ENCODE results near the gene VAT1L.
A peak's percentile ranks its signal among the peaks of the same experiment; 100 is the strongest.

The VAT1L gene

DNA sequence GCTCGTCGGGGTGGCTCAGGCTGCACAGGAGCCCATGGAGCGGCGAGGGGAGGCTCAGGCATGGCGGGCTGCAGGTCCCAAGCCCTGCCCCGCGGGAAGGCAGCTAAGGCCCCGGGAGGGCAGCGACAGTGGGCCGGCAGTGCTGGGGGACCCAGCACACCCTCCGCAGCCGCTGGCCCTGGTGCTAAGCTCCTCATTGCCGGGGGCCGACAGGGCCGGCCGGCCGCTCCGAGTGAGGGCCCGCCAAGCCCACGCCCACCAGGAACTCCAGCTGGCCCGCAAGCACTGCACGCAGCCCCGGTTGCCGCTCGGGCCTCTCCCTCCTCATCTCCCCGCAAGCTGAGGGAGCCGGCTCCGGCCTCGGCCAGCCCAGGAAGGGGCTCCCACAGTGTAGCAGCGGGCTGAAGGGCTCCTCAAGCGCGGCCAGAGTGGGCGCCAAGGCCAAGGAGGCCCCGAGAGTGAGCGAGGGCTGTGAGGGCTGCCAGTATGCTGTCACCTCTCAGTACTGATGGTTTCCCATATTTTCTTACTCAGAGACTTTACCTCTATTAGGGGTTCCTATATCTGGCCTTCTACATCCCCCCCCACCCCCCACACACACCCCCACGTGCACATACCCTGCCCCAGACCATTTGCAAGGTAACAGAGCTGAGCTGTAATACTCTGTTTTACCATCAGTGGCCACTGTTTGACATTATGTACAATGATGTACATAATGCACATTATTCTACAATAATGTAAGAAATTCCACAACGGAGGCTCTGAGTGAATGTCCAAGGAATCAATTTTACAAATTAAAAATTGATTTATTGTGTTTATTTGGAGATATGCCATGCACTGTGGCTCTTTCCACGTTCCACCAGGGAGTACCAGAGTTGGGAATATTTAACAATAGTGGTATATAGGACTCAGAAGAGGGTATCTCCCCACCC is 3.7 kb upstream of the VAT1L start:
- DNase-seq: no peak

DNA sequence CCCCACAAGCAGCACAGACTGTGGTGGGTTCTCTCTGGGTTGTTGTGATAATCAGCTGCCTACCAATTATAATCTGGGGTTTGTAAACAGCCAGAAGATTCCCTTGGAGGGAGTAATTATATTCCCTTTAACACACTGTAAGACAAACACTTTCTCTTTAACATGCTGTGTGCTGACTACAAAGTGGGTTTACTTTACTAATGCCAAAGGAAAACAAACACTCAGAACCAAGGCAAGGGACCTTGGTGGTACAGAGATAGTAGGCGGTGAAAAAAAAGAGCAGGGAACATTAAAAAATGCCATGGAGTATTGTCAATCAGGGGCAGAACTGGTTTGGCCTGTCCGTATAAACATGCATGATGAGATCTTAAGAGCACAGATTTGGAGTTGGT is 3.0 kb upstream of the VAT1L start:
- no peak for DNase-seq

GRCh38 chr16:77786186-77786847 is 2.0 kb upstream of the VAT1L start:
- DNase-seq: no peak

- no peak for DNase-seq
Measured at GRCh38 chr16:77787452-77787851, 912 bp upstream of the VAT1L start.

DNA sequence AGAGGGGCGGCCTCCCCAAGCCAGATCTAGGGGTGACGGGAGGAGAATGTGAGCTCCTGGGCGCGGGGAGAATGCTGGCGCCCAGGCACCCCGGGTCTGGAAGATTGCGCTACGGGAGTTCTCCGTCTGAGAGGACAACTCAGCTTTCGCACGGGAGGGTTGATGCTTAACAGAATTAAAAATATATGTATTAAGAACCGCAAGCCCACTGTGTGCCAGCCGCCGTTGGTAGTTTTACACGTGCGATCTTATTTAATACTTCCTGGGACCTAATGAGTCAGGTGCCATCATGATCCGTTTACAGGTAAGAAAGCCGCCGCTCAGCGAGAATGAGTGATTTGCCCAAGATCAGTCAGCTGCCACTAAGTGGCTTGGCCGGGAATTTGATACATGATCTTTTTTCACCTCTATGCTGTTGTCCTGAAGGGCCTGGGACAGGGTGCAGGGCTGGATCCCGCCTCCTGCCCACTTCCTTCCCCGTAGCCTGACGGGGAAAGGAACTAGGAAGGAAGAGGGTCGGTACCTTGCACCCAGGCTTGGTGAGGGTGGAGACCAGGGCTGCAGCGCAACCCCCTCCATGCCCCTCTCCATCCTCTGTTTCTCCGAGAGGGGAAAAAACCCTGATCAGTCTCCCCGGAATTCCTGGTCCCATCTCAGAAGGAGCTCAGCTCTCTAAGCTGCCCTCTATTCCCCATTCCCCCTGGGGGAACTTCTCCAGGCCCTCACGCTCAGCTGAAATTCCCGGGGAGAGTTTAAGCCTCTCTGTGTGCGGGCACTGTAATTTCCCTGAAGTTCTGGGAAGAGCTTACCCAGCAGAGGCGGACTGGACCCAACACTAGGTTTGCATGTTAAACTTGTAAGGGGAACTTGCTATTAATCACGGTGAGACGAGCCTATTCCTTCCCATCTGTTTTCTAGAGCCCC is 983 bp downstream of the VAT1L start:
- no peak for DNase-seq

GRCh38 chr16:77790009-77790372 is 1.6 kb downstream of the VAT1L start:
- DNase-seq: no peak

DNA sequence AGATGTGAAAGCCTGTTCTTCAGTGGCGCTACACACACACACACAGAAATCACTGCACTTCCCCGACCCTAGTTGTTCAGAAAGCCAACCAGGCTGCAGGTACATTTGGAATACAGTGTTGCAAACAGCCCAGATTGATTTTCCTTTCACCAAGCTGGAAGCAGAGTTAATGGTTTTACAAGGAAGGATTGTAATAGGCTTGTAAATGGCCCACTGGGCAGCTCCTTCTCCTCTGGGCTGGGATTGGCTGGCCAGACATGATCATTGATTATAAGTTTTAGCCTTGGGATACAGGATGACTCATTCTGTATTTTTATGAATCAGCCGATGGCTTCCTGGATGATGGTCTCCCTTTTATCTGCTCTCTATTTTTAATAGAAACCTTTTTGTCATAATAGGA is 2.5 kb downstream of the VAT1L start:
- no peak for DNase-seq

DNA sequence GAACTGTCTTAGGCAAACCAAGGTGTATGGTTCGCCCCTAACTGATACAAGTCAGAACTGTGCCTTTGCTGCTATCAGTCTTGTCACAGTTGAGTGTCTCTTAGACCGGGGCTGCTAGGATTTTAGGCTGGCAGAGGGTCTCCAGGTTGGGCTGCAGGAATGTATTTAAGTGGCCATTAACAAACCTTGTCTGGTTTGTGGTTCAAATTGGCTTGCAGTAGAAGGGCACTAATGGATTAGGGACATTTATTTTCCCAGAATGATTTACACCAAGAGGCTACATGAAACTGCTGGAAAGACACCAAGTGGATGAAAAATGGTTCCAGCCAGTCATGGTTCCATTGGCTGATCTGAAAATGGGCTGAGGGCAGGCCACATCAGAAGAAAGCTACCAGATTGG is 5.1 kb downstream of the VAT1L start:
- no peak for DNase-seq

- no peak for DNase-seq
Measured at GRCh38 chr16:77794586-77794985, 6.2 kb downstream of the VAT1L start.

DNA sequence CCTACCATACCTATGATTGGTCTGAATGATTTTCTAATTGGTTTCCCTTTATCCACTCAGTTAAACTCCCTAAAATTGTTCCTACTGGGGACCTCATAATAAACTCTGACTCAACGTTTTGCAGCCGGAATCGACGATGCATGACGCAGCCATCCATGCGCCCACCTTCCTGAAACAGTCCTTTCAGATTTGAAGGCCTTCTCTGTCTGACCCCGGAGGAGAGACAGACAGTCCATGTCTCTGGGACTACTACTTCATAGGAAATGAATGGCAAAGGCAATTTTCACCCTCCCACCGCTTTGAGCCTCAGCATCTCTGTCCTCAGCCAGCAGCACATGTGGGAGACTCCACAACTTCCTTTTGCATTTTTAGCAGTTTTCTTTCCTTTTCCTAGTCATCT is 13.5 kb downstream of the VAT1L start:
- no peak for DNase-seq

DNA sequence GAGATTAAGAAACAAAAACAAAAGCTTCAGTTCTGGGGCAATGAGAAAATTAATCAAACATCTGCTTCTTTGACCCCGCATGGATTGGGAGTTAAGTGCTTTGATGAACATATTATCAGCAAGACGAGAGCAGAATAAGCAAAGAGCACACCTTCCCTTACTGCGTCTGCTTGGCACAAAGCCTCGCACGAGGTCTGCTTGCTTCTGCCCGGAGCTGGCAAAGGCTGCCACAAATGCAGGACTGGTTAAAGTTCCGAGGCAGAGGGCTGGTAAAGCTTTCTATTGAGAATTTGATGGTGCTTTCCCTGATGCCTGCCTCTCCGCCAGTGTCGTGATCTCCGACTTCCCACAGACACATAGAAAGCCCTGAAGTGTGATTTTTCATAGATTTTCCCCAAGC is 17.0 kb downstream of the VAT1L start:
- no peak for DNase-seq

- DNase-seq: no peak
Measured at GRCh38 chr16:77807021-77807420, 18.7 kb downstream of the VAT1L start.

- no peak for DNase-seq
Measured at GRCh38 chr16:77812856-77813500, 24.6 kb downstream of the VAT1L start.

GRCh38 chr16:77816293-77816692 is 27.9 kb downstream of the VAT1L start:
- peak; percentile 27 for DNase-seq

GRCh38 chr16:77820340-77820739 is 32.0 kb downstream of the VAT1L start:
- DNase-seq: no peak

GRCh38 chr16:77822661-77823060 is 34.3 kb downstream of the VAT1L start:
- peak; percentile 1 for DNase-seq

- no peak for DNase-seq
Measured at GRCh38 chr16:77823067-77823466, 34.7 kb downstream of the VAT1L start.

GRCh38 chr16:77825196-77825595 is 36.8 kb downstream of the VAT1L start:
- DNase-seq: no peak

DNA sequence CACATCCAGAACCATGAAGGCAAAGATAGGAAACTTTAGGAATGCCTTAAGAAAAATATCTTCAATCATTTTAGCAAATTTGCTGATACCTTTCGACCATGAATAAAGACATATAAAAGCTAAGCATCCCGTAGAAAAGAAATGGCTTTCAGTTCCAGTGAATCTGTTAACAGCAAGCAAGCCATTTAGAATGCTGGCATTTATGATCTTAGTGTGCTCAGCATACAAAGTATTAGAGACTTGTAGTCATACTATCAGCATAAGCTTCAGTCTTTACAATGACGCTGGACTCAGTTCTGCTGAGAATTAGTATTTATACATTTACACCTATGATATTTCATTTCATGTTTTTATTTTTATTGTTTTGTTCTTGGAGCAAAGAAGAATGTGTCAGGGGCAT is 38.7 kb downstream of the VAT1L start:
- no peak for DNase-seq

- no peak for DNase-seq
Measured at GRCh38 chr16:77833921-77834634, 45.7 kb downstream of the VAT1L start.

DNA sequence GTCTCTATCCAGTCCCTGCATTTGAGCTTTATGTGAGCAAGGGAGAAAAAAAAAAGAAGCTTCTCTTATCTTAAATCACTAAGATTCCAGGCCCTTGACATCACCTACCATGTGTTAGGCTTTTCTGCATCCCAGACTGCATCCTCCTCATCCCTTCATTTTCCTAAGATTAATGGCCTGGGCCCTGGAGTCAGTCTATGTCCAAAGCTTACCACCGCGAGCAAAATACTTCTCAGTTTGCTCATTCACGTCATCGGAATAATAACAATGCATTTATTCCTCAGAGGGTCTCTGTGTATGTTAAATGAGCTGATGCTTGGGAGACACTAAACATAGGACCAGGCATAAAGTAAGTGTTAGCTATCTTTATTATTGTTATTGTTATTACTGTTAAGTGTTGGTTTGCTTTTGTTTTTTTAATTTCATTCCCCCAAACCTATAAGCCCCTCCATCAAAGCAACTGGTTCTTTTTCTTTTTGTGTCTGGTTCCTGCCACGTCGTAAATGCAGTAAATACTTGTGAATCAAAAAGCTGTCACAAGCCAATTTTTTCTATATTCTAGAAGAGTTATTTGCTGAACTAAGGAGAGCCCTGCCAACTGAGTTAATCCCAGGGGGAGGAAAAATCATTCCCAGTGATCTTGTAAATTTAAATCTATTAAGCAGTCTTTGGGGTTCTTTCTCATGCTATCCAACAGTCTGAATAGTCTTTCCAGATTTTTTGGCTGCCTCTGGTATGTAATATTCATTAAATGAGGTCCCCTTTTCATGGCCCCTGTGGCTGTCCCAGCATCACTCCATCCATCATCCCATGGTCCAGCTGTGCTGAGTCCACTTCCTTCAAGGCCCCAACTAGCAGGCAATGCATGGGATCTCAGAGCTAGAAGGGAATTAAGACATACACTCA is 46.5 kb downstream of the VAT1L start:
- DNase-seq: no peak

Measured in COR-L47 (cell line).